Fibroblast of lung (primary cell): Measurements from ENCODE around the gene KMT2D. TPM values are rescaled to one million over a fixed set of nuclear protein-coding genes. Genes with fewer than 3 reads are reported as not detected.

ENCODE experiments used
- DNase-seq, 2 donors: peaks; one replicate each; pipeline versions ENCODE4 v3.0.0 to v3.0.0-alpha.2; 2010; ENCODE audit warnings: low read depth in 2 of 2
- H2AFZ ChIP-seq: 2 replicates; pipeline ENCODE4 v1.5.1; 2012; ENCODE audit warnings: low read length, control low read depth, inconsistent platforms
- H3K27ac ChIP-seq: 2 replicates; pipeline ENCODE4 v1.5.1; 2011; ENCODE audit warnings: low read length, control low read depth; ENCODE audit not compliant: insufficient read depth
- H3K27me3 ChIP-seq: 2 replicates; pipeline ENCODE4 v1.5.1; 2011; ENCODE audit warnings: mild to moderate bottlenecking, low read length; ENCODE audit not compliant: control insufficient read depth, insufficient read depth
- H3K36me3 ChIP-seq: 2 replicates; pipeline ENCODE4 v1.5.1; 2011; ENCODE audit warnings: low read length; ENCODE audit not compliant: control insufficient read depth, insufficient read depth
- H3K4me1 ChIP-seq: 2 replicates; pipeline ENCODE4 v1.5.1; 2011; ENCODE audit warnings: low read length; ENCODE audit not compliant: control insufficient read depth, insufficient read depth; ENCODE audit errors: extremely low read depth
- H3K4me2 ChIP-seq: 2 replicates; pipeline ENCODE4 v1.5.1; 2011; ENCODE audit warnings: low read length, control low read depth; ENCODE audit not compliant: insufficient read depth; ENCODE audit errors: extremely low read depth
- H3K4me3 ChIP-seq, 4 experiments: fragments of 200-600 bp in 1 of 4; sonication (generic) in 1 of 4; replicated peaks in 1 of 4; 2 replicates each; pipeline ENCODE4 v1.5.1; 2011 to 2016; ENCODE audit warnings: low read length in 4 of 4, low read depth in 3 of 4, mild to moderate bottlenecking in 3 of 4, control low read depth in 2 of 4, inconsistent platforms in 1 of 4, mixed read lengths in 1 of 4; ENCODE audit not compliant: insufficient read depth in 1 of 4; ENCODE audit errors: control extremely low read depth in 1 of 4
- H3K79me2 ChIP-seq: 2 replicates; pipeline ENCODE4 v1.5.1; 2012; ENCODE audit warnings: mild to moderate bottlenecking, low read length, inconsistent platforms; ENCODE audit not compliant: control insufficient read depth, insufficient read depth
- H3K9ac ChIP-seq: 2 replicates; pipeline ENCODE4 v1.5.1; 2011; ENCODE audit warnings: mild to moderate bottlenecking, low read length, control low read depth; ENCODE audit not compliant: insufficient read depth
- H3K9me3 ChIP-seq: 2 replicates; pipeline ENCODE4 v1.5.1; 2012; ENCODE audit warnings: low read depth, low read length; ENCODE audit not compliant: control insufficient read depth, insufficient read depth
- H4K20me1 ChIP-seq: 2 replicates; pipeline ENCODE4 v1.5.1; 2011; ENCODE audit warnings: low read length; ENCODE audit not compliant: control insufficient read depth, insufficient read depth; ENCODE audit errors: extremely low read depth
- EZH2 ChIP-seq: IDR thresholded peaks from 2 replicates; pipeline ENCODE4 v1.5.1; 2012; ENCODE audit warnings: low read length, control low read depth, mild to moderate bottlenecking; ENCODE audit errors: missing control alignments
- polyA plus RNA-seq, 2 donors: library from polyadenylated mRNA; depleted of rRNA in 1 of 2; stranded (reverse) in 1 of 2; unstranded in 1 of 2; fragments of >200 nt; gene quantifications; 2 replicates each; pipeline ENCODE4 v1.2.1, GENCODE V29; 2011 to 2012; ENCODE audit warnings: missing spikeins in 1 of 2
- total RNA-seq: library from RNA; depleted of rRNA; stranded (reverse); fragments of >200 nt; gene quantifications from 2 replicates; pipeline ENCODE4 v1.2.1, GENCODE V29; 2014
- TF ChIP-seq, protein P1 (sequence below), 2 donors: IDR thresholded peaks in 1 of 2; conservative IDR thresholded peaks in 1 of 2; 1 replicate in 1 of 2; 2 replicates in 1 of 2; pipeline ENCODE4 v1.5.1; 2011 to 2012; ENCODE audit warnings: low read length in 2 of 2, control low read depth in 1 of 2, inconsistent platforms in 1 of 2, low read depth in 1 of 2, mild to moderate bottlenecking in 1 of 2

The KMT2D gene
- total and polyA plus RNA-seq, 2 donors (not counting 1 experiment from before 2014, with no cell fraction given), result 7.3 to 33.0 TPM

DNA sequence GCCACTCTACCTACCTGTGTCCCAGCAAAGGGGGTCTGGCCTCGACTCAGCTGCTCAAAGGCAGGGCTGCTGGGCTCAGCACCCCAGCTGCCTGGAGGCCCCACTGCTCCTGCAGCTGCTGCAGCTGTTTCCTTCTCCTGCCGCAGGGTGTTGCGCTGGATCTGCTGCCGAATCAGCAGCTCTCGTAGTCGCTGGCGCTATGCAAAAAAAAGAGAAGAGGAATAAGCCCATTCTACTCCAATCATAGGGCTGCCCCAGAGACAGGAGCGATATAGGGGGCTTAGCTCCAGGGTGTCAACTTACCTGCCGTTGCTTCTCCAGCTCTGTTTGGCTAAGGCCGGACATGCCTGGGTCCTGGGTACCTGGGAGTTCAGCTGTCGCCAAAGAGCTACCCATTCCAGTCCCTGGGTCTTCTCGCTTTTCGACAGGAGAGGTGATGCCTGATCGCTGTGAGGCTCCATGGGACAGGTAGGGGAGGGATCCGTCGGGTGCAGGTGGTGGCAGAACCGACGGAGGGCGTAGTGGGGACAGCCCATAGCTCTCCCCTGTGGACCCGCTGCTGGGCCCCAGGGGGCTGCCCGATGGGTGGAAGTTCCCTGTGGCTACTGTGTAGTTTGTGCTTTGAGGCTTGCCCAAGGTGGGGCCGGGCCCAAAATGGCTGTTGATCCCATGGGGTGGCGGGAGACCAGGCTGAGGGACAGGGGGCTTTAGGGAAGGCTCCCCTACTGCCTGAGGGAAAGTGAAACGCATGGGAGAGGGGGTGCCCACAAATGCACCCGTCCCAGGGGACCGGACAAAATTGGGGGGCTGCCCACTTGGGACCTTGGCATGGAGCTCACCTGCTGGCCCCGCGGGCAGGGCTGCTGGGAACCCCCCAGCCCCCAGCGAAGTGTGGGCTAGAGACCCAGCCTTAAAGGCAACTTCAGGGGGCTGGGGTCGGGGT lies 20.9 kb downstream of the KMT2D start:
- Histone ChIP-seq H3K27me3 (no peaks in the 10 kb centered on the region), H4K20me1 (no peaks in the 10 kb centered on the region), H3K4me2 (no peak overlapping the region), H3K4me3 (no peak overlapping the region), H2AFZ (no peak overlapping the region), H3K4me1 (no peaks in the 10 kb centered on the region), H3K79me2 (no peaks in the 10 kb centered on the region), H3K9me3 (no peaks in the 10 kb centered on the region), H3K36me3 (peaks cover 58% of the 10 kb centered on the region), H3K27ac (no peak overlapping the region), H3K9ac (no peak overlapping the region)
- TF ChIP-seq, protein P1, sequence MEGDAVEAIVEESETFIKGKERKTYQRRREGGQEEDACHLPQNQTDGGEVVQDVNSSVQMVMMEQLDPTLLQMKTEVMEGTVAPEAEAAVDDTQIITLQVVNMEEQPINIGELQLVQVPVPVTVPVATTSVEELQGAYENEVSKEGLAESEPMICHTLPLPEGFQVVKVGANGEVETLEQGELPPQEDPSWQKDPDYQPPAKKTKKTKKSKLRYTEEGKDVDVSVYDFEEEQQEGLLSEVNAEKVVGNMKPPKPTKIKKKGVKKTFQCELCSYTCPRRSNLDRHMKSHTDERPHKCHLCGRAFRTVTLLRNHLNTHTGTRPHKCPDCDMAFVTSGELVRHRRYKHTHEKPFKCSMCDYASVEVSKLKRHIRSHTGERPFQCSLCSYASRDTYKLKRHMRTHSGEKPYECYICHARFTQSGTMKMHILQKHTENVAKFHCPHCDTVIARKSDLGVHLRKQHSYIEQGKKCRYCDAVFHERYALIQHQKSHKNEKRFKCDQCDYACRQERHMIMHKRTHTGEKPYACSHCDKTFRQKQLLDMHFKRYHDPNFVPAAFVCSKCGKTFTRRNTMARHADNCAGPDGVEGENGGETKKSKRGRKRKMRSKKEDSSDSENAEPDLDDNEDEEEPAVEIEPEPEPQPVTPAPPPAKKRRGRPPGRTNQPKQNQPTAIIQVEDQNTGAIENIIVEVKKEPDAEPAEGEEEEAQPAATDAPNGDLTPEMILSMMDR (conservative IDR thresholded peaks at IDR 0.05 in 1 of 2, IDR thresholded peaks at IDR 0.05 in 1 of 2; ENCODE audit: low read depth in 1 of 2, low read length in 2 of 2), result no peak
- no peak for TF ChIP-seq EZH2
- DNase-seq, result no peak

DNA sequence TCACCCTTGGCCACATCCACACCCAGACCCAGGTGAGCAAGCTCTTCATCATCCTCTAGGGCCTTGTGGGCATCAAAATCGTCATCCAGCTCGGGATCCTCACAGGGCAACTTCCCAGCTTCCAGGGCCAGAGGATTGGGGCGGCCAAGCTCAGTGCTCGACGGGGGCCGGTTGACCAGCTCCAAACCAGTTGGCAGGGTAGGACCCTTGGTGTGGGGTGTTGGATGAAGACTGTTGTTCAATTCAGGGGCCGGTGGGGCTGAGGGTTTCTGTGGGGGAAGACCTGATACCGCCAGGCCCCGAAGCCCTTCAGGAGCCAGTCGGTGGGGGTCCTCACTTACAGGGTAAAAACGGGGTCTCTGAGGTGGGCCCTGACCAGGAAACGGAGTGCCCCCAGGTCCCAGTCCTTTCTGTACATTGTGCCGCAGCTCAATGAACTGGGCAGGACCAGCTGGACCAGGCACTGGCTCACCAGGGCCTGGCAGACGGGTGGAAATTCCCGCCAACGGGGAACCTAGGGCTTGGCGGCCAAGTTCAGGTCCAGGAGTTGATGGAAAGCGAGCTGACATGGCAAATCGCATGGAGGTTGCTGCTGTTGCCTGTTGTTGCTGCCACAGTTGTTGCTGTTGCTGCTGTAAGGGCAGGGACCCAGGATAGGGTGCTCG lies 22.2 kb downstream of the KMT2D start:
- Histone ChIP-seq H3K79me2 (no peaks in the 10 kb centered on the region), H3K4me2 (no peak overlapping the region), H3K27me3 (no peaks in the 10 kb centered on the region), H3K4me3 (no peak overlapping the region), H3K4me1 (no peaks in the 10 kb centered on the region), H3K27ac (no peak overlapping the region), H3K36me3 (peaks cover 53% of the 10 kb centered on the region), H4K20me1 (no peaks in the 10 kb centered on the region), H3K9ac (no peak overlapping the region), H2AFZ (no peak overlapping the region), H3K9me3 (no peaks in the 10 kb centered on the region)
- no peak for TF ChIP-seq EZH2
- TF ChIP-seq, protein P1 (conservative IDR thresholded peaks at IDR 0.05 in 1 of 2, IDR thresholded peaks at IDR 0.05 in 1 of 2; ENCODE audit: low read depth in 1 of 2, low read length in 2 of 2), result no peak
- DNase-seq, result no peak

DNA sequence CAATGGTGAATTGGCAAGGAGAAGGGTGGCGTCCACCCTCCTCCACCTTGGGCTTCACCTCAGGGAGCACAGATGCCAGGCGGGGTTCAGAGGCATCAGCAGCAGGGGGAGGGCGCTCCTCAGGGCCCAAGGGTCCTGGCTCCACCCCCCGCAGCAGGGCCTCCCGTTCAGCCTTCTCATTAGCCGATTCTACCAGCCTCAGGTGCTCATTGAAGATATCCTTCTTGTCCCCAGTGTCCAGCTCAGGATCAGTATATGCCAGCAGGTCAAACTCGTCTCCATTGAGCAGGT lies 22.7 kb downstream of the KMT2D start:
- Histone ChIP-seq H3K9me3 (no peaks in the 10 kb centered on the region), H2AFZ (no peak overlapping the region), H3K27me3 (no peaks in the 10 kb centered on the region), H3K4me3 (no peak overlapping the region), H3K36me3 (peaks cover 52% of the 10 kb centered on the region), H3K4me1 (no peaks in the 10 kb centered on the region), H3K27ac (no peak overlapping the region), H3K79me2 (no peaks in the 10 kb centered on the region), H3K9ac (no peak overlapping the region), H4K20me1 (no peaks in the 10 kb centered on the region), H3K4me2 (no peak overlapping the region)
- no peak for TF ChIP-seq EZH2
- TF ChIP-seq, protein P1 (conservative IDR thresholded peaks at IDR 0.05 in 1 of 2, IDR thresholded peaks at IDR 0.05 in 1 of 2; ENCODE audit: low read depth in 1 of 2, low read length in 2 of 2), result no peak
- DNase-seq, result no peak
